Trophoblast cell (in vitro differentiated cells and primary cell): ENCODE data around the gene NRXN2.

Experiments
- DNase-seq, 2 donors: peaks; one replicate each; pipeline ENCODE4 v3.0.0-alpha.2; 2016
- H2AFZ ChIP-seq: 2 replicates; pipeline ENCODE4 v1.6.1; 2013; ENCODE audit warnings: low read length, moderate library complexity, mild to moderate bottlenecking; ENCODE audit not compliant: insufficient read depth, poor library complexity
- H2AK5ac ChIP-seq: 2 replicates; pipeline ENCODE4 v1.6.1; 2013; ENCODE audit warnings: mild to moderate bottlenecking, low read length
- H2BK120ac ChIP-seq: 2 replicates; pipeline ENCODE4 v1.6.1; 2013; ENCODE audit warnings: low read length, mild to moderate bottlenecking, moderate library complexity; ENCODE audit not compliant: insufficient read depth, poor library complexity
- H2BK12ac ChIP-seq: 2 replicates; pipeline ENCODE4 v1.6.1; 2013; ENCODE audit warnings: mild to moderate bottlenecking, low read length, moderate library complexity
- H2BK5ac ChIP-seq: 2 replicates; pipeline ENCODE4 v1.6.1; 2013; ENCODE audit warnings: low read length, low read depth, moderate library complexity, mild to moderate bottlenecking; ENCODE audit not compliant: poor library complexity
- H3K14ac ChIP-seq: 2 replicates; pipeline ENCODE4 v1.6.1; 2013; ENCODE audit warnings: mild to moderate bottlenecking, low read length
- H3K18ac ChIP-seq: 2 replicates; pipeline ENCODE4 v1.6.1; 2013; ENCODE audit warnings: mild to moderate bottlenecking, low read length
- H3K23ac ChIP-seq: 2 replicates; pipeline ENCODE4 v1.6.1; 2013; ENCODE audit warnings: low read length
- H3K27ac ChIP-seq: 2 replicates; pipeline ENCODE4 v1.5.1; 2013; ENCODE audit warnings: low read depth, mild to moderate bottlenecking, inconsistent platforms, low read length, moderate library complexity
- H3K27me3 ChIP-seq: 2 replicates; pipeline ENCODE4 v1.6.1; 2013; ENCODE audit warnings: inconsistent platforms, mild to moderate bottlenecking, low read length, moderate library complexity; ENCODE audit not compliant: insufficient read depth
- H3K36me3 ChIP-seq, 2 experiments: 1 replicate in 1 of 2; 2 replicates in 1 of 2; pipeline ENCODE4 v1.6.1; 2013; ENCODE audit warnings: low read length in 2 of 2, mild to moderate bottlenecking in 2 of 2, moderate library complexity in 1 of 2; ENCODE audit not compliant: insufficient read depth in 2 of 2, control insufficient read depth in 1 of 2
- H3K4ac ChIP-seq: 2 replicates; pipeline ENCODE4 v1.6.1; 2013; ENCODE audit warnings: low read depth, mild to moderate bottlenecking, low read length, moderate library complexity
- H3K4me1 ChIP-seq, 2 experiments: 1 replicate in 1 of 2; 2 replicates in 1 of 2; pipeline ENCODE4 v1.6.1; 2013; ENCODE audit warnings: low read length in 2 of 2, mild to moderate bottlenecking in 2 of 2, moderate library complexity in 1 of 2; ENCODE audit not compliant: insufficient read depth in 2 of 2, control insufficient read depth in 1 of 2
- H3K4me2 ChIP-seq: 2 replicates; pipeline ENCODE4 v1.6.1; 2013; ENCODE audit warnings: inconsistent platforms, mild to moderate bottlenecking, low read length, moderate library complexity
- H3K4me3 ChIP-seq: 2 replicates; pipeline ENCODE4 v1.5.1; 2013; ENCODE audit warnings: mild to moderate bottlenecking, low read depth, low read length, inconsistent platforms
- H3K79me1 ChIP-seq: one replicate; pipeline ENCODE4 v1.6.1; 2013; ENCODE audit warnings: low read length
- H3K79me2 ChIP-seq: 2 replicates; pipeline ENCODE4 v1.6.1; 2013; ENCODE audit warnings: low read length, mild to moderate bottlenecking; ENCODE audit not compliant: control insufficient read depth, insufficient read depth, poor library complexity
- H3K9ac ChIP-seq: 2 replicates; pipeline ENCODE4 v1.6.1; 2013; ENCODE audit warnings: mild to moderate bottlenecking, low read length
- H3K9me3 ChIP-seq: 2 replicates; pipeline ENCODE4 v1.6.1; 2013; ENCODE audit warnings: low read depth, mild to moderate bottlenecking, control low read depth, inconsistent platforms, low read length; ENCODE audit not compliant: insufficient read depth
- H4K12ac ChIP-seq: 2 replicates; pipeline ENCODE4 v1.6.1; 2013; ENCODE audit warnings: low read depth, mild to moderate bottlenecking, low read length, moderate library complexity
- H4K8ac ChIP-seq: 2 replicates; pipeline ENCODE4 v1.6.1; 2013; ENCODE audit warnings: low read depth, mild to moderate bottlenecking, low read length, moderate library complexity
- H4K91ac ChIP-seq: one replicate; pipeline ENCODE4 v1.6.1; 2013; ENCODE audit warnings: low read depth, mild to moderate bottlenecking, low read length, moderate library complexity
- WGBS: extraction: QIAGEN DNeasy Blood & Tissue Kit; methylation state at CpG from one replicate; pipeline ENCODE4 v1.1.7; 2013; ENCODE audit warnings: missing lambda C conversion rate; ENCODE audit not compliant: insufficient read length, insufficient coverage; ENCODE audit errors: extremely low coverage; 5-methylcytosine and 5-hydroxymethylcytosine counted together

The NRXN2 gene

GRCh38 chr11:64637334-64638017, 85.5 kb downstream of the NRXN2 start:
- no CpG with 5 or more reads among the region's 15 CpGs for WGBS
- no peak overlapping the region for H4K91ac ChIP-seq
- no peak overlapping the region for H4K8ac ChIP-seq
- no peak overlapping the region for H3K14ac ChIP-seq
- H3K4ac ChIP-seq: no peak overlapping the region
- peak overlapping the region; percentile 55 for H3K4me2 ChIP-seq
- no peak overlapping the region for H2AFZ ChIP-seq
- peaks cover 13% of the 10 kb centered on the region for H3K9me3 ChIP-seq
- H2BK12ac ChIP-seq: no peak overlapping the region
- H3K36me3 ChIP-seq: no peaks in the 10 kb centered on the region
- H3K18ac ChIP-seq: no peak overlapping the region
- H3K27ac ChIP-seq: no peak overlapping the region
- no peak overlapping the region for H2AK5ac ChIP-seq
- H2BK120ac ChIP-seq: no peak overlapping the region
- no peaks in the 10 kb centered on the region for H3K79me1 ChIP-seq
- H3K9ac ChIP-seq: no peak overlapping the region
- DNase-seq: no peak
- H2BK5ac ChIP-seq: no peak overlapping the region
- peaks cover 41% of the 10 kb centered on the region for H3K27me3 ChIP-seq
- H3K4me1 ChIP-seq: peaks cover 4% of the 10 kb centered on the region in 2 experiments
- no peak overlapping the region for H4K12ac ChIP-seq
- H3K4me3 ChIP-seq: no peak overlapping the region
- no peak overlapping the region for H3K23ac ChIP-seq
- H3K79me2 ChIP-seq: no peaks in the 10 kb centered on the region

- Histone ChIP-seq H4K91ac (no peak overlapping the region), H3K9ac (peak overlapping the region; percentile 20), H3K79me1 (no peaks in the 10 kb centered on the region), H3K14ac (no peak overlapping the region), H2BK5ac (no peak overlapping the region), H4K8ac (no peak overlapping the region), H3K79me2 (no peaks in the 10 kb centered on the region), H3K23ac (no peak overlapping the region), H3K4me3 (no peak overlapping the region), H2AK5ac (no peak overlapping the region), H3K9me3 (peaks cover 14% of the 10 kb centered on the region), H2AFZ (no peak overlapping the region), H3K4ac (no peak overlapping the region), H3K27me3 (peaks cover 25% of the 10 kb centered on the region), H3K18ac (no peak overlapping the region), H2BK120ac (no peak overlapping the region), H4K12ac (no peak overlapping the region), H3K27ac (no peak overlapping the region), H3K4me1 (peaks cover 4% of the 10 kb centered on the region in 2 experiments), H3K36me3 (no peaks in the 10 kb centered on the region), H3K4me2 (no peak overlapping the region), H2BK12ac (no peak overlapping the region)
- WGBS: no CpG with 5 or more reads among the region's 7 CpGs
- DNase-seq: no peak
Measured at GRCh38 chr11:64633555-64634159, 89.3 kb downstream of the NRXN2 start.

GRCh38 chr11:64632654-64633053, 90.3 kb downstream of the NRXN2 start:
- Histone ChIP-seq H3K9ac (no peak overlapping the region), H4K8ac (no peak overlapping the region), H2AFZ (no peak overlapping the region), H3K23ac (no peak overlapping the region), H3K79me1 (no peaks in the 10 kb centered on the region), H3K14ac (no peak overlapping the region), H3K9me3 (peaks cover 14% of the 10 kb centered on the region), H3K4me2 (no peak overlapping the region), H2AK5ac (no peak overlapping the region), H4K12ac (no peak overlapping the region), H3K79me2 (no peaks in the 10 kb centered on the region), H3K4ac (no peak overlapping the region), H3K27me3 (peaks cover 15% of the 10 kb centered on the region), H3K18ac (no peak overlapping the region), H2BK120ac (no peak overlapping the region), H3K27ac (no peak overlapping the region), H2BK5ac (no peak overlapping the region), H3K4me1 (no peaks in the 10 kb centered on the region), H3K4me3 (no peak overlapping the region), H2BK12ac (no peak overlapping the region), H4K91ac (no peak overlapping the region), H3K36me3 (no peaks in the 10 kb centered on the region)
- no CpG with 5 or more reads among the region's 10 CpGs for WGBS
- DNase-seq: no peak

- no peaks in the 10 kb centered on the region for H3K79me1 ChIP-seq
- H3K23ac ChIP-seq: no peak overlapping the region
- H2AFZ ChIP-seq: no peak overlapping the region
- no peaks in the 10 kb centered on the region for H3K4me1 ChIP-seq
- H4K91ac ChIP-seq: no peak overlapping the region
- H3K36me3 ChIP-seq: no peaks in the 10 kb centered on the region
- no peak for DNase-seq
- no peak overlapping the region for H3K9ac ChIP-seq
- H2BK12ac ChIP-seq: no peak overlapping the region
- no peak overlapping the region for H2AK5ac ChIP-seq
- H3K14ac ChIP-seq: no peak overlapping the region
- no peak overlapping the region for H2BK120ac ChIP-seq
- H4K12ac ChIP-seq: no peak overlapping the region
- no peak overlapping the region for H3K4ac ChIP-seq
- H3K4me2 ChIP-seq: no peak overlapping the region
- peaks cover 14% of the 10 kb centered on the region for H3K9me3 ChIP-seq
- WGBS: no CpG with 5 or more reads among the region's 6 CpGs
- H3K27me3 ChIP-seq: peaks cover 13% of the 10 kb centered on the region
- no peaks in the 10 kb centered on the region for H3K79me2 ChIP-seq
- H2BK5ac ChIP-seq: no peak overlapping the region
- no peak overlapping the region for H3K27ac ChIP-seq
- H3K4me3 ChIP-seq: no peak overlapping the region
- no peak overlapping the region for H3K18ac ChIP-seq
- no peak overlapping the region for H4K8ac ChIP-seq
Measured at GRCh38 chr11:64632237-64632636, 90.8 kb downstream of the NRXN2 start.
